GM12865 (cell line): ENCODE data around the gene PRRC2C.
"Not testable (repeated sequence)": the region's sequence is repeated elsewhere in the genome, so short reads cannot be mapped to it uniquely, and the experiment has no call there.

ENCODE experiments used
- DNase-seq: peaks from one replicate; pipeline ENCODE4 v3.0.0; 2010; ENCODE audit warnings: low read depth
- H3K4me3 ChIP-seq: 2 replicates; pipeline ENCODE4 v1.5.1; 2011; ENCODE audit warnings: mild to moderate bottlenecking, low read depth, low read length, control low read depth
- TF ChIP-seq, protein P1 (sequence below): IDR thresholded peaks from 2 replicates; pipeline ENCODE4 v1.5.1; 2011; ENCODE audit warnings: low read length, control low read depth, low read depth, inconsistent platforms; ENCODE audit not compliant: insufficient read depth; ENCODE audit errors: missing control alignments

PRRC2C gene

DNA sequence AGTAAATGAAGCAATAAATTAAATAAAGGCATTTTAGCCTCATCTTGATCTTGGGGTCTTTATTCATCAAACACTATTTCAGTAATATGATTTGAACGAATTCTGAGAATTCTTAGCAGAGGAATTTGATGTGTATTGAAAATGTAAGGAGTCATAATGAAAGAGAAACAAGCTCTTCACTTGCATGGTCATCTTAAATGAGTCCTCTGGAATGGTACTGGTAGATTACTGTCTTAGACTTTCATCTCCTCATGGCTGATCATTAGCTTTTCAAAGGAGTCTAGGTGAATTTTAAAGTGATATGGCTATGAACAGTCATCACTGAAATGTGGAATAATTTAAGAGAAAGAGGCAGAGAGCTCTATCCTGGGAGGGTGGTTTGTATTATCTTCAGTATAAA is 30.0 kb downstream of the PRRC2C start:
- no peak for DNase-seq
- no peak overlapping the region for H3K4me3 ChIP-seq
- TF ChIP-seq, protein P1, sequence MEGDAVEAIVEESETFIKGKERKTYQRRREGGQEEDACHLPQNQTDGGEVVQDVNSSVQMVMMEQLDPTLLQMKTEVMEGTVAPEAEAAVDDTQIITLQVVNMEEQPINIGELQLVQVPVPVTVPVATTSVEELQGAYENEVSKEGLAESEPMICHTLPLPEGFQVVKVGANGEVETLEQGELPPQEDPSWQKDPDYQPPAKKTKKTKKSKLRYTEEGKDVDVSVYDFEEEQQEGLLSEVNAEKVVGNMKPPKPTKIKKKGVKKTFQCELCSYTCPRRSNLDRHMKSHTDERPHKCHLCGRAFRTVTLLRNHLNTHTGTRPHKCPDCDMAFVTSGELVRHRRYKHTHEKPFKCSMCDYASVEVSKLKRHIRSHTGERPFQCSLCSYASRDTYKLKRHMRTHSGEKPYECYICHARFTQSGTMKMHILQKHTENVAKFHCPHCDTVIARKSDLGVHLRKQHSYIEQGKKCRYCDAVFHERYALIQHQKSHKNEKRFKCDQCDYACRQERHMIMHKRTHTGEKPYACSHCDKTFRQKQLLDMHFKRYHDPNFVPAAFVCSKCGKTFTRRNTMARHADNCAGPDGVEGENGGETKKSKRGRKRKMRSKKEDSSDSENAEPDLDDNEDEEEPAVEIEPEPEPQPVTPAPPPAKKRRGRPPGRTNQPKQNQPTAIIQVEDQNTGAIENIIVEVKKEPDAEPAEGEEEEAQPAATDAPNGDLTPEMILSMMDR: no peak

DNA sequence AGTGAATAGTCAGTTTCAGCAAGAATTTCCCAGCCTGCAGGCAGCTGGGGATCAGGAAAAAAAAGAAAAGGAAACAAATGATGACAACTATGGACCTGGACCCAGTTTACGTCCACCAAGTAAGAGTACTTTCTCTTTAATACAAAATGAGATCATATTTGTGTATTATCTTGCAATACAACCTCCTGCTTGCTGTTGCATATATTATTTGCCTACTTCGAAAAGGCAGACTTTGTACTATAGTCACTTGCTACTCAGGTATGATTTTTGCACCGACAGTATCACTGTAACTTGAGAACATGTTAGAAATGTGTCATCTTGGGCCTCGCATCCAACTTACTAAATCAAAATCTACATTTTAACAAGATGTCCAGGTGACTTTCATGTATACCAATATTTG is 30.4 kb downstream of the PRRC2C start:
- no peak for DNase-seq
- TF ChIP-seq, protein P1: no peak
- no peak overlapping the region for H3K4me3 ChIP-seq

GRCh38 chr1:171521567-171521966 is 36.2 kb downstream of the PRRC2C start:
- TF ChIP-seq, protein P1: no peak
- no peak for DNase-seq
- no peak overlapping the region for H3K4me3 ChIP-seq

- H3K4me3 ChIP-seq: no peak overlapping the region
- TF ChIP-seq, protein P1: no peak
- no peak for DNase-seq
Observed at GRCh38 chr1:171530676-171531075, 45.3 kb downstream of the PRRC2C start.

DNA sequence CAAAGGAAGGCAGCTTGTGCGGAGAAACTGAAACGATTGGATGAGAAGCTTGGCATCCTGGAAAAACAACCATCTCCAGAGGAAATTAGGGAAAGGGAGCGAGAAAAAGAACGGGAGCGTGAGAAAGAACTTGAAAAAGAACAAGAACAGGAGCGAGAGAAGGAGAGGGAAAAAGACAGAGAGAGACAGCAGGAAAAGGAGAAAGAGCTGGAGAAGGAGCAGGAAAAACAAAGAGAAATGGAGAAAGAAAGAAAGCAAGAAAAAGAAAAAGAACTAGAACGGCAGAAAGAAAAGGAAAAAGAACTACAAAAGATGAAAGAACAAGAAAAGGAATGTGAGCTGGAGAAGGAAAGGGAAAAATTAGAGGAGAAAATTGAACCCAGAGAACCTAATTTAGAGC is 47.2 kb downstream of the PRRC2C start:
- no peak overlapping the region for H3K4me3 ChIP-seq
- TF ChIP-seq, protein P1: no peak
- DNase-seq: no peak

DNA sequence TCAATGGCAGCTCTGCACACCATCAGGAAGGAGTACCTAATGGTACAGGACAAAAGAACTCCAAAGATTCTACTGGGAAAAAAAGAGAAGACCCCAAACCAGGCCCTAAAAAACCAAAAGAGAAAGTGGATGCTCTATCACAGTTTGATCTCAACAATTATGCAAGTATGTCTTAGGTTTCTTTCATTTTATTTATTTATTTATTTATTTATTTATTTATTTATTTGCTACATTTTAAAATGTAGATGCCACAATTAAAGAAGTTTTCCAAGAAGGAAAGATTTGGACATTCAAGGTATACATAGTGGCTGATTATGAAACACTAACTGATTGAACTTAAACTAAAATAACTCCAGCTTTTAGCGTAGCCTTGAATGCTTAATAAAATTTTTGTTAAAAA is 60.2 kb downstream of the PRRC2C start:
- DNase-seq: no peak
- TF ChIP-seq, protein P1: no peak
- no peak overlapping the region for H3K4me3 ChIP-seq

GRCh38 chr1:171550050-171550449 is 64.7 kb downstream of the PRRC2C start:
- H3K4me3 ChIP-seq: no peak overlapping the region
- TF ChIP-seq, protein P1: no peak
- no peak for DNase-seq

GRCh38 chr1:171550598-171551100 is 65.3 kb downstream of the PRRC2C start:
- DNase-seq: not testable (repeated sequence)

GRCh38 chr1:171553960-171554359 is 68.6 kb downstream of the PRRC2C start:
- DNase-seq, H3K4me3 ChIP-seq: not testable (repeated sequence)

More at GRCh38 chr1:171550598-171551100, 65.3 kb downstream of the PRRC2C start:
- H3K4me3 ChIP-seq: not testable (repeated sequence)
